PC-3 (cell line): Measurements from ENCODE around the gene PIGB. TPM values are rescaled to one million over a fixed set of nuclear protein-coding genes. Genes with fewer than 3 reads are reported as not detected.
A peak's percentile ranks its signal among the peaks of the same experiment; 100 is the strongest.

ENCODE experiments used
- ATAC-seq: fragments of 200-7000 bp; cut with Tn5 transposase; 2 replicates; pipeline ENCODE4 v1.9.1; 2020; ENCODE audit warnings: mild to moderate bottlenecking, moderate library complexity
- Bru-seq: library from RNA; stranded (reverse); fragments of 400-500 nt; gene quantifications from one replicate; lab custom pipeline; 2021; lab: Mats Ljungman, UMichigan
- BruChase-seq, 2 experiments: library from RNA; stranded (reverse); fragments of 400-500 nt; gene quantifications; one replicate each; lab custom pipeline; 2021; lab: Mats Ljungman, UMichigan
- BruUV-seq: library from RNA; stranded (reverse); fragments of 400-500 nt; replicated peaks from 2 replicates; lab custom pipeline; 2021; lab: Mats Ljungman, UMichigan
- CTCF ChIA-PET: fragments of 300-600 bp; sonication (Branson Sonifier 250); formaldehyde crosslinking; loops from one replicate; lab custom pipeline; 2022; ENCODE audit warnings: antibody characterized with exemption; lab: Charles Lee
- POLR2A ChIA-PET: fragments of 300-600 bp; sonication (Branson Sonifier 250); formaldehyde crosslinking; loops from one replicate; lab custom pipeline; 2022; ENCODE audit warnings: antibody characterized with exemption; ENCODE audit not compliant: unreplicated experiment; lab: Charles Lee
- DNase-seq: peaks from one replicate; pipeline ENCODE4 v3.0.0-alpha.2; 2015
- H2AFZ ChIP-seq: fragments of 300-600 bp; sonication (generic); 2 replicates; pipeline ENCODE4 v1.6.0; 2016; ENCODE audit warnings: antibody characterized with exemption, low read length
- H3F3A ChIP-seq: fragments of 300-600 bp; sonication (generic); one replicate; pipeline ENCODE4 v1.6.0; 2017; ENCODE audit warnings: antibody characterized with exemption, low read length, control low read depth, mild to moderate bottlenecking; ENCODE audit not compliant: unreplicated experiment
- H3K27ac ChIP-seq: fragments of 300-600 bp; sonication (generic); 2 replicates; pipeline ENCODE4 v1.5.1; 2016; ENCODE audit warnings: mild to moderate bottlenecking, low read length
- H3K27me3 ChIP-seq: fragments of 300-600 bp; sonication (generic); 2 replicates; pipeline ENCODE4 v1.6.1; 2016; ENCODE audit warnings: low read length, mixed read lengths
- H3K36me3 ChIP-seq: fragments of 300-600 bp; sonication (generic); 2 replicates; pipeline ENCODE4 v1.6.1; 2016; ENCODE audit warnings: low read depth, mixed run types, low read length, mixed read lengths
- H3K4me1 ChIP-seq: fragments of 300-600 bp; sonication (generic); 2 replicates; pipeline ENCODE4 v1.5.1; 2016; ENCODE audit warnings: low read length; ENCODE audit not compliant: insufficient read depth
- H3K4me2 ChIP-seq: fragments of 300-600 bp; sonication (generic); 2 replicates; pipeline ENCODE4 v1.6.0; 2016; ENCODE audit warnings: low read length
- H3K4me3 ChIP-seq: fragments of 300-600 bp; sonication (generic); 2 replicates; pipeline ENCODE4 v1.5.1; 2016; ENCODE audit warnings: mild to moderate bottlenecking, low read length, mixed read lengths
- H3K79me2 ChIP-seq: fragments of 300-600 bp; sonication (generic); 2 replicates; pipeline ENCODE4 v1.6.1; 2017; ENCODE audit warnings: low read length, mixed read lengths
- H3K9ac ChIP-seq: fragments of 300-600 bp; sonication (generic); 2 replicates; pipeline ENCODE4 v1.6.0; 2016; ENCODE audit warnings: mild to moderate bottlenecking, low read length
- H3K9me2 ChIP-seq: fragments of 300-600 bp; sonication (generic); replicated peaks from 2 replicates; pipeline ENCODE4 v1.6.1; 2016; ENCODE audit warnings: mixed run types, low read length, mixed read lengths
- H3K9me3 ChIP-seq: fragments of 300-600 bp; sonication (generic); 2 replicates; pipeline ENCODE4 v1.6.1; 2016; ENCODE audit warnings: low read length, mixed read lengths
- H4K20me1 ChIP-seq: fragments of 300-600 bp; sonication (generic); 2 replicates; pipeline ENCODE4 v1.6.1; 2016; ENCODE audit warnings: low read length, mixed read lengths
- EZH2 ChIP-seq: fragments of 300-600 bp; sonication (generic); IDR thresholded peaks from one replicate; pipeline ENCODE4 v1.6.1; 2017; ENCODE audit warnings: antibody characterized with exemption, mild to moderate bottlenecking, low read length; ENCODE audit not compliant: unreplicated experiment
- EZH2phosphoT487 ChIP-seq: fragments of 300-600 bp; sonication (generic); IDR thresholded peaks from 2 replicates; pipeline ENCODE4 v1.6.1; 2018; ENCODE audit warnings: mild to moderate bottlenecking, antibody characterized with exemption, low read length, borderline replicate concordance
- intact Hi-C: fragments of 100-400 bp; cut with micrococcal nuclease; formaldehyde crosslinking; loops from 2 replicates; pipeline ENCODE4 v1.9.0; 2023
- long read RNA-seq: library from polyadenylated mRNA; unstranded; transcript quantifications from one replicate; pipeline ENCODE4 v2.0.0, GENCODE V29; 2021; ENCODE audit not compliant: unreplicated experiment
- total RNA-seq: library from RNA; depleted of rRNA; stranded (reverse); fragments of >200 nt; gene quantifications from 2 replicates; pipeline ENCODE4 v1.2.3, GENCODE V29; 2014; rRNA removed
- TF ChIP-seq, protein P1 (sequence below): fragments of 300-600 bp; sonication (generic); conservative IDR thresholded peaks from 2 replicates; pipeline ENCODE4 v1.5.1; 2017; ENCODE audit warnings: antibody characterized with exemption, low read depth, mild to moderate bottlenecking, low read length

Gene PIGB
- total RNA-seq, result 10.9 and 15.3 TPM in 2 replicates
- Bru-seq, nascent RNA, result percentile 64 among the genes with signal in this experiment
- BruChase-seq, experiment 1, labeled RNA remaining after a 6-hour chase, result percentile 52 among the genes with signal in this experiment
- BruChase-seq, experiment 2, labeled RNA remaining after a 2-hour chase, result percentile 56 among the genes with signal in this experiment
- long read RNA-seq, transcript PIGB-202 (12 exons, 1,668 nt), result major isoform, 17 of 28 reads
- long read RNA-seq, partial matches to known transcripts, result 2 of 28 reads
- long read RNA-seq, other reads (novel, unspliced or antisense), result 8 of 28 reads

DNA sequence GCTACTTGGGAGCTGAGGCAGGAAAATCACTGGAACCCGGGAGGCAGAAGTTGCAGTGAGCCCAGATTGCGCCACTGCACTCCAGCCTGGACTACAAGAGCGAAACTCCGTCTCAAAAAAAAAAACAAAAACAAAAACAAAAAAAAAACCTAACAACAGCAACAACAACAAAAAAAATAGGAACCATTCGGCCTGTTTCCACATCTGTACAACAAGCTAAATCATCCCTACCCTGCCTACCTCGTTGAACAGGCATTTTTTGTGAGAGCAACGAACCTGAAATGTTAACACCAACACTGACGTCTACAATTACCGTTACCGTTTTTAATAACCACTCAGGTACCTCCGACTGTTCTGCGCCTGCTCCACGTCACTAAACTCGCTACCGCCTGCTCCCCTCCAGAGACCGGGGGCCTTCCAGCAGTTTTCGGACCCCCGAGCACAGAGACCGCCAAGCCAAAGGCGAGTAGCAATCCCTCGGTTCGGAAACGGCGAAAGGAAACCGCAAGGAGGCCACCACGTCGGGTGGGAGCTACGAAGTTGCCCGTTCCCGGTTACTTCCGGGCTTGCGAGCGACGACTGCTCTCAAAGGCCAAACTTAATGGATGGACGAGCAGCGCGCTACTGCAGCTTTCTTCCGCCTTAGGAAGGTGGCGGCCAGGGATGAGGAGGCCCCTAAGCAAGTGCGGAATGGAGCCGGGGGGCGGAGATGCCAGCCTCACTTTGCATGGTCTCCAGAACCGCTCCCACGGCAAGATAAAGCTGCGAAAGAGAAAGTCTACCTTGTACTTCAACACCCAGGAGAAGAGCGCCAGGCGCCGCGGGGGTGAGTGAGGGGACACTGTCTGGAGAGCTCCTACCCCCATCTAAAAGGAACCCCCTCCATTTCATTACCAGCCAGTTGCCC lies at the start of gene PIGB, which contains the start of gene PIGBOS1:
Gene PIGB (plus strand): TSS at position 635 of the 907 bp plus-strand sequence. CDS start 29 bp downstream, at position 664.
Gene PIGBOS1 (minus strand): TSS at position 536 of the 907 bp plus-strand sequence. CDS start 1,331 bp downstream, outside the sequence.
- peak within 1 kb of the TSS; percentile 82 for H3K27ac ChIP-seq
- TSS peak; percentile 73 for BruUV-seq
- TF ChIP-seq EZH2, result no peak
- TF ChIP-seq, protein P1, sequence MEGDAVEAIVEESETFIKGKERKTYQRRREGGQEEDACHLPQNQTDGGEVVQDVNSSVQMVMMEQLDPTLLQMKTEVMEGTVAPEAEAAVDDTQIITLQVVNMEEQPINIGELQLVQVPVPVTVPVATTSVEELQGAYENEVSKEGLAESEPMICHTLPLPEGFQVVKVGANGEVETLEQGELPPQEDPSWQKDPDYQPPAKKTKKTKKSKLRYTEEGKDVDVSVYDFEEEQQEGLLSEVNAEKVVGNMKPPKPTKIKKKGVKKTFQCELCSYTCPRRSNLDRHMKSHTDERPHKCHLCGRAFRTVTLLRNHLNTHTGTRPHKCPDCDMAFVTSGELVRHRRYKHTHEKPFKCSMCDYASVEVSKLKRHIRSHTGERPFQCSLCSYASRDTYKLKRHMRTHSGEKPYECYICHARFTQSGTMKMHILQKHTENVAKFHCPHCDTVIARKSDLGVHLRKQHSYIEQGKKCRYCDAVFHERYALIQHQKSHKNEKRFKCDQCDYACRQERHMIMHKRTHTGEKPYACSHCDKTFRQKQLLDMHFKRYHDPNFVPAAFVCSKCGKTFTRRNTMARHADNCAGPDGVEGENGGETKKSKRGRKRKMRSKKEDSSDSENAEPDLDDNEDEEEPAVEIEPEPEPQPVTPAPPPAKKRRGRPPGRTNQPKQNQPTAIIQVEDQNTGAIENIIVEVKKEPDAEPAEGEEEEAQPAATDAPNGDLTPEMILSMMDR, result no peak
- no peak for TF ChIP-seq EZH2phosphoT487
- H3K4me1 ChIP-seq, result peaks cover 4% of the 10 kb centered on the region
- H3K9me3 ChIP-seq, result no peaks in the 10 kb centered on the region
- no peaks in the 10 kb centered on the region for H4K20me1 ChIP-seq
- peak within 1 kb of the TSS; percentile 93 for H3K4me3 ChIP-seq
- no peaks in the 10 kb centered on the region for H3F3A ChIP-seq
- DNase-seq, result peak; percentile 76
- H3K79me2 ChIP-seq, result peaks cover 33% of the 10 kb centered on the region
- intact Hi-C loops, result loop anchor here (2.0 to 5.0 kb wide), 2 partner anchors 88 to 116 kb away; partner anchors contain the start of genes CCPG1 and PIERCE2
- peak; percentile 90 for ATAC-seq
- ChIA-PET CTCF (interaction anchor here (0.6 kb wide), 1 partner anchor 55 kb away, joined by 9 read pairs; no protein-coding TSS in a partner anchor), POLR2A (interaction anchor here (0.6 kb wide), 1 partner anchor 134 kb away, joined by 3 read pairs; no protein-coding TSS in a partner anchor)
- no peaks in the 10 kb centered on the region for H3K27me3 ChIP-seq
- peak within 1 kb of the TSS; percentile 88 for H2AFZ ChIP-seq
- H3K9ac ChIP-seq, result peak within 1 kb of the TSS; percentile 91
- no peaks in the 10 kb centered on the region for H3K36me3 ChIP-seq
- H3K4me2 ChIP-seq, result peak within 1 kb of the TSS; percentile 75
- no peaks in the 10 kb centered on the region for H3K9me2 ChIP-seq

DNA sequence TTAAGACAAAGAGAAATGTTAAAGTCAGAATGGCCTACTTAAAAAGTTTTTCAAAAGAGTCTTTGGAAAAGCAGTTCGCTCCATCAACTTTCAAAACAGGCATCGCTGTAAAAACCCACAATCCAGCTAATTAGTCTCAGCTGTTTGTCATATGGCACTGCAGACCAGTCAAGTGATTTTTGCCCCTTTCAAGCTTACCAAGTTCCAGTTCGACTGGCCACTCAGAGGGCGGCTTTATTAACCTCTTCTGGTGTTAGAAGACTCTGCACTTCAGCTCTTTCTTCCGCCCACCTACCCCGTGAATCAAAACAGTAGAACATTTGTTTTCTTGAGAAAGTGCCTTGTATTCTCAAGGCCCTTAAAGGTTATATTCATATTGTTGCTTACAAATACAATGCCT lies 48.7 kb upstream of the PIGB start:
- Histone ChIP-seq H3K4me2 (no peak overlapping the region), H4K20me1 (no peaks in the 10 kb centered on the region), H3K9ac (no peak overlapping the region), H3K9me2 (no peaks in the 10 kb centered on the region), H3K36me3 (no peaks in the 10 kb centered on the region), H3K27me3 (no peaks in the 10 kb centered on the region), H2AFZ (no peak overlapping the region), H3K27ac (no peak overlapping the region), H3K79me2 (no peaks in the 10 kb centered on the region), H3K4me1 (no peaks in the 10 kb centered on the region), H3K4me3 (no peak overlapping the region), H3K9me3 (no peaks in the 10 kb centered on the region), H3F3A (no peaks in the 10 kb centered on the region)
- ATAC-seq (no peak), DNase-seq (no peak)
- ChIA-PET CTCF (no interaction called here), POLR2A (no interaction called here)
- intact Hi-C loops, result no loop called here
- BruUV-seq, result no TSS peak
- no peak for TF ChIP-seq EZH2
- TF ChIP-seq, protein P1, result no peak
- no peak for TF ChIP-seq EZH2phosphoT487
